Tibial artery (tissue), 4 donors: ENCODE results near the gene IL21.

ENCODE experiments used
- DNase-seq, 2 donors: peaks; one replicate each; pipeline ENCODE4 v3.0.0-alpha.2; 2019
- H3K27ac ChIP-seq, 2 donors: fragments of 200-600 bp; sonication (generic) in 1 of 2; 1 replicate in 1 of 2; 2 replicates in 1 of 2; pipeline ENCODE4 v1.5.1; 2018 to 2019; ENCODE audit warnings: mild to moderate bottlenecking in 1 of 2
- H3K27me3 ChIP-seq, 2 donors: fragments of 200-600 bp; sonication (generic) in 1 of 2; one replicate each; pipeline versions ENCODE4 v1.5.1 to v1.6.0; 2016 to 2019
- H3K36me3 ChIP-seq, 3 donors: fragments of 200-600 bp; sonication (generic) in 2 of 3; one replicate each; pipeline ENCODE4 v1.5.1; 2016 to 2019; ENCODE audit warnings: mild to moderate bottlenecking in 2 of 3
- H3K4me1 ChIP-seq, 4 donors: fragments of 200-600 bp; sonication (generic) in 2 of 4; 1 replicate in 3 of 4; 2 replicates in 1 of 4; pipeline ENCODE4 v1.5.1; 2016 to 2019
- H3K4me3 ChIP-seq, 2 donors: fragments of 200-600 bp; sonication (generic) in 1 of 2; 1 replicate in 1 of 2; 2 replicates in 1 of 2; pipeline ENCODE4 v1.5.1; 2018 to 2019; ENCODE audit warnings: mild to moderate bottlenecking in 2 of 2
- H3K9me3 ChIP-seq, 3 donors: fragments of 200-600 bp; sonication (generic) in 1 of 3; one replicate each; pipeline ENCODE4 v1.5.1; 2016 to 2019
- CTCF ChIP-seq, 2 experiments: fragments of 200-600 bp in 1 of 2; fragments of 450-650 bp in 1 of 2; IDR thresholded peaks; one replicate each; pipeline ENCODE4 v1.5.1; 2017 to 2019; ENCODE audit warnings: antibody characterized with exemption in 2 of 2, mild to moderate bottlenecking in 1 of 2, moderate library complexity in 1 of 2
- intact Hi-C: fragments of 100-400 bp; cut with DNase I; formaldehyde crosslinking; loops from one replicate; pipeline ENCODE4 v1.15.0; 2023; ENCODE audit warnings: low total_unique reads

Gene IL21

GRCh38 chr4:122606364-122607043, 14.4 kb downstream of the IL21 start:
- TF ChIP-seq CTCF (IDR thresholded peaks at IDR 0.05) = no peak
- no peak overlapping the region for H3K4me3 ChIP-seq
- H3K4me1 ChIP-seq = no peaks in the 10 kb centered on the region
- intact Hi-C loops = loop anchor here (5.0 kb wide), 1 partner anchor 106 kb away; no protein-coding TSS in a partner anchor
- DNase-seq = no peak
- no peaks in the 10 kb centered on the region for H3K36me3 ChIP-seq
- H3K27me3 ChIP-seq = peaks cover 0 to 3% of the 10 kb centered on the region in 2 donors
- no peak overlapping the region for H3K27ac ChIP-seq
- no peaks in the 10 kb centered on the region for H3K9me3 ChIP-seq

DNA sequence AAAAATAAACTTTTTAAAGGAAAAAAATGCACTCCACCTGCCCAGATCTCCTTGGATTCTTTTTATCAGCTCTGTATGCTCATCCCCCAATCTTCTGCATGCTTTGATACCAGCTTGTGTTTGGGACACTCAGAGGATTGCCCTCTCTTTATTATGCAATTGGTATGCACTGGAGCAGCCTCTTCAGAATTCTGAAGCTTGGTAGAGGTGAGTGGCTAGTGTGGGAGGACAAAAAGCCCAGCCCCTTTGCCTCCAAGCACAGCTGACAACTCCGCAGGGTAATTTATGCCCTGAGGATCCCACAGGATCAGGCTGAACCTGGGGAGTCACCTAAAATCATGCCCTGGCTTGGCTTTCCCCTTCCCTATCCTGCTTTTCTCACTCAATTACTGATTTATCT, 16.7 kb downstream of the IL21 start:
- H3K4me1 ChIP-seq = no peaks in the 10 kb centered on the region
- H3K27ac ChIP-seq = no peak overlapping the region
- H3K9me3 ChIP-seq = no peaks in the 10 kb centered on the region
- DNase-seq = no peak
- H3K27me3 ChIP-seq = peaks cover 0 to 3% of the 10 kb centered on the region in 2 donors
- intact Hi-C loops = no loop called here
- H3K4me3 ChIP-seq = no peak overlapping the region
- no peak for TF ChIP-seq CTCF (IDR thresholded peaks at IDR 0.05)
- no peaks in the 10 kb centered on the region for H3K36me3 ChIP-seq

- Histone ChIP-seq H3K4me3 (no peak overlapping the region), H3K4me1 (no peaks in the 10 kb centered on the region), H3K36me3 (no peaks in the 10 kb centered on the region), H3K27me3 (peaks cover 0 to 3% of the 10 kb centered on the region in 2 donors), H3K9me3 (no peaks in the 10 kb centered on the region), H3K27ac (no peak overlapping the region)
- no peak for TF ChIP-seq CTCF (IDR thresholded peaks at IDR 0.05)
- intact Hi-C loops = no loop called here
- DNase-seq = no peak
Observed at GRCh38 chr4:122603156-122603574, 17.7 kb downstream of the IL21 start.

GRCh38 chr4:122602277-122603142, 18.4 kb downstream of the IL21 start:
- Histone ChIP-seq H3K27me3 (peaks cover 0 to 3% of the 10 kb centered on the region in 2 donors), H3K9me3 (no peaks in the 10 kb centered on the region), H3K4me3 (no peak overlapping the region), H3K27ac (no peak overlapping the region), H3K36me3 (no peaks in the 10 kb centered on the region), H3K4me1 (no peaks in the 10 kb centered on the region)
- DNase-seq = no peak
- peak; percentile 13 to 26 for TF ChIP-seq CTCF (IDR thresholded peaks at IDR 0.05)
- intact Hi-C loops = no loop called here

- Histone ChIP-seq H3K27me3 (no peaks in the 10 kb centered on the region), H3K27ac (no peak overlapping the region), H3K4me3 (no peak overlapping the region), H3K36me3 (no peaks in the 10 kb centered on the region), H3K9me3 (no peaks in the 10 kb centered on the region), H3K4me1 (peaks cover 0 to 9% (median 0%) of the 10 kb centered on the region in 4 donors)
- intact Hi-C loops = no loop called here
- no peak for TF ChIP-seq CTCF (IDR thresholded peaks at IDR 0.05)
- DNase-seq = no peak
Observed at GRCh38 chr4:122591196-122591595, 29.7 kb downstream of the IL21 start.
